Measurements from ENCODE around the gene ETF1.

DNA sequence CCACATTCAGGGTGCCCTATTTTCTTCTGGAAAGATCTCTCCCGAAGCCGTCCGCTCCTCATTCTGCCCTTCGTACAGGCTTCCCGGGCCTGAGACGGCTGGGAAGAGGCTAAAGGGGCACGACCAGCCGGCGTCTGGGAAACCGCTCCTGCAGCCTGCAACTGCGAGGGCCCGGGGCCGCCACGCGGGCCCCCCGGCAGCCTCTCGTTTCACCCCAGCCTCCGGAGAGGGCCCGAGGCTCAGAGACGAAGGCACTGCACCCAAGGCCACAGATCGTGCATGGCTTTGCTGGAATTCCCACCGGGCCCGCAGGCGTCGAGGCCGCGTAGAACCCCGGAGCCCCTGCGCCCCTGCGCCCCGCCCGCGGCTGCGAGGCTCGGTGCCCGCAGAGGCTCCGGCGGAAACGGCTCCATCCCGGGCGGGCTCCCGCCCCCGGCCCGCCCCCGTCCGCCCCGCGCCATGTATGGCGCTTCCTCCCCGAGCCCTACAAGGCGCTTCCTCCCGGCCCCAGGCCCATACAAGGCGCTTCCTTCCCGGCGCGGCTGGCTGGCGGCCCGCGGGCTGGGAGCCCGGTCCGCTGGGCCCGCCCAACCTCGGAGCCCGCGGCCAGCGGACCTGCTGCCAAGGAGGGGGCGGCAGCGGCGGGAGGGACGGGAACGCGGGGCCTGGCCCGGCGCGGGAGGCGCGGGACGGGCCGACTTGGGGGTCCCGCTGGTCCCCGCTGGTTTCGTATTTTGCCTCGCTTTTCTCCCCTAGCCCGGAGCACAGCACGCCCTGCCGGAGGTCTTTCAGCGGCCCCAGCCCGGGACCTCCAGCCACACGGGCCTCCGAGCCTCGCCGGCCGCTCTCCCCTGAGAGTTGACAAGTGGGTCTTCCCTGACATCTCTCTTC is 51.1 kb downstream of the ETF1 start:
- peak in 2 of 4 donors; percentile 22 to 71 for TF ChIP-seq POLR2A (IDR thresholded peaks at IDR 0.05)
- peak in 1 of 6 experiments; percentile 6 for TF ChIP-seq CTCF (IDR thresholded peaks at IDR 0.05)
